ENCODE measurements around the gene PCDHAC1. TPM values are rescaled to one million over a fixed set of nuclear protein-coding genes. Genes with fewer than 3 reads are reported as not detected.

Gene PCDHAC1
- total and polyA plus RNA-seq, 12 donors: 0.10 to 1.4 (median 0.68) TPM

- H3K4me3 ChIP-seq: no peak overlapping the region
- intact Hi-C loops (cut with DNase I): no loop called here
- H3K4me1 ChIP-seq (replicated peaks in 1 of 2): no peaks in the 10 kb centered on the region
- no peaks in the 10 kb centered on the region for H3K36me3 ChIP-seq (replicated peaks in 1 of 2)
- H3K9me3 ChIP-seq (replicated peaks in 1 of 3): no peaks in the 10 kb centered on the region
- no peak overlapping the region for H3K27ac ChIP-seq
- no peak for DNase-seq
- TF ChIP-seq CTCF (IDR thresholded peaks at IDR 0.05) (no peak), POLR2A (IDR thresholded peaks at IDR 0.05) (no peak)
- H3K27me3 ChIP-seq: peaks cover 16% of the 10 kb centered on the region
Observed at GRCh38 chr5:140969880-140970279, 43.8 kb downstream of the PCDHAC1 start.

- TF ChIP-seq POLR2A (IDR thresholded peaks at IDR 0.05): no peak
- no peak for TF ChIP-seq CTCF (IDR thresholded peaks at IDR 0.05)
Observed at GRCh38 chr5:140973550-140973949, 47.5 kb downstream of the PCDHAC1 start.

GRCh38 chr5:140977003-140977402, 50.9 kb downstream of the PCDHAC1 start:
- 48 to 61% (median 58%) methylated on average over 3 of the region's 3 CpGs for WGBS, 4 donors
- no peak overlapping the region for H3K4me3 ChIP-seq

More at GRCh38 chr5:140973550-140973949, 47.5 kb downstream of the PCDHAC1 start:
- intact Hi-C loops (cut with DNase I): no loop called here
- DNase-seq: no peak
- Histone ChIP-seq H3K4me1 (replicated peaks in 1 of 2) (peaks cover 0 to 7% of the 10 kb centered on the region in 2 donors), H3K9me3 (replicated peaks in 1 of 3) (no peaks in the 10 kb centered on the region), H3K4me3 (no peak overlapping the region), H3K36me3 (replicated peaks in 1 of 2) (no peaks in the 10 kb centered on the region), H3K27ac (no peak overlapping the region), H3K27me3 (no peaks in the 10 kb centered on the region)

GRCh38 chr5:140978260-140978659, 52.2 kb downstream of the PCDHAC1 start:
- Histone ChIP-seq H3K27ac (peak overlapping the region in 1 of 5 donors; percentile 27), H3K4me1 (replicated peaks in 1 of 2) (peaks cover 0 to 7% of the 10 kb centered on the region in 2 donors), H3K9me3 (replicated peaks in 1 of 3) (no peaks in the 10 kb centered on the region), H3K36me3 (replicated peaks in 1 of 2) (no peaks in the 10 kb centered on the region), H3K4me3 (no peak overlapping the region), H3K27me3 (no peaks in the 10 kb centered on the region)
- intact Hi-C loops (cut with DNase I): no loop called here
- 32 to 58% (median 44%) methylated on average over 2 of the region's 2 CpGs for WGBS, 4 donors
- DNase-seq: peak in 6 of 7 donors; percentile 8 to 60 (median 34)
- TF ChIP-seq POLR2A (IDR thresholded peaks at IDR 0.05) (no peak), CTCF (IDR thresholded peaks at IDR 0.05) (no peak)

More at GRCh38 chr5:140977003-140977402, 50.9 kb downstream of the PCDHAC1 start:
- Histone ChIP-seq H3K27ac (peak overlapping the region in 1 of 5 donors; percentile 27), H3K27me3 (no peaks in the 10 kb centered on the region), H3K9me3 (replicated peaks in 1 of 3) (no peaks in the 10 kb centered on the region), H3K36me3 (replicated peaks in 1 of 2) (no peaks in the 10 kb centered on the region), H3K4me1 (replicated peaks in 1 of 2) (peaks cover 0 to 7% of the 10 kb centered on the region in 2 donors)
- DNase-seq: no peak
- intact Hi-C loops (cut with DNase I): no loop called here
- no peak for TF ChIP-seq CTCF (IDR thresholded peaks at IDR 0.05)
- TF ChIP-seq POLR2A (IDR thresholded peaks at IDR 0.05): no peak

Measured in adrenal gland (tissue), 12 donors.